ENCODE measurements around the gene LEF1. TPM values are rescaled to one million over a fixed set of nuclear protein-coding genes. Genes with fewer than 3 reads are reported as not detected.

Gene LEF1
- total and polyA plus RNA-seq, 2 donors (not counting 3 experiments of a cell fraction or from before 2014, with no cell fraction given): 0.46 TPM; not detected in 1

GRCh38 chr4:108100827-108101226, 67.9 kb downstream of the LEF1 start:
- CTCF ChIA-PET: no interaction called here
- intact Hi-C loops (cut with micrococcal nuclease): no loop called here

More at GRCh38 chr4:108100827-108101226, 67.9 kb downstream of the LEF1 start:
- Histone ChIP-seq H4K20me1 (replicated peaks; ENCODE audit: control insufficient read depth, extremely low read depth, insufficient read depth, low read length) (no peaks in the 10 kb centered on the region), H3K9me1 (replicated peaks; ENCODE audit: control insufficient read depth, extremely low read depth, insufficient read depth, low read length) (no peaks in the 10 kb centered on the region), H3K4me2 (ENCODE audit: insufficient read depth, low read length) (no peak overlapping the region), H3K79me2 (ENCODE audit: control insufficient read depth, insufficient read depth, low read length) (no peaks in the 10 kb centered on the region), H3K9ac (replicated peaks; ENCODE audit: extremely low read depth, insufficient read depth, low read length) (no peak overlapping the region), H3K4me3 (replicated peaks in 1 of 3; ENCODE audit: insufficient read depth in 1 of 3, low read depth in 1 of 3, low read length in 3 of 3) (no peak overlapping the region), H3K4me1 (ENCODE audit: control insufficient read depth, extremely low read depth, insufficient read depth, low read length) (no peaks in the 10 kb centered on the region), H3K36me3 (ENCODE audit: control insufficient read depth in 2 of 2, extremely low read depth in 1 of 2, insufficient read depth in 2 of 2, low read length in 2 of 2) (no peaks in the 10 kb centered on the region), H3K9me3 (replicated peaks; ENCODE audit: control insufficient read depth, insufficient read depth, low read length) (no peaks in the 10 kb centered on the region), H2AFZ (ENCODE audit: low read depth, low read length) (no peak overlapping the region), H3K27ac (ENCODE audit: insufficient read depth, low read depth, low read length) (no peak overlapping the region), H3K27me3 (ENCODE audit: control insufficient read depth in 2 of 2, insufficient read depth in 2 of 2, low read length in 2 of 2) (no peaks in the 10 kb centered on the region)
- TF ChIP-seq POLR2A (IDR thresholded peaks at IDR 0.05; ENCODE audit: low read depth, low read length): no peak
- TF ChIP-seq GATA2 (IDR thresholded peaks at IDR 0.05; ENCODE audit: insufficient read depth, insufficient read length, low read depth, low read length): no peak
- no peak for TF ChIP-seq EZH2 (IDR thresholded peaks at IDR 0.05; ENCODE audit: borderline replicate concordance, low read depth, low read length, severe bottlenecking)
- no peak for TF ChIP-seq CTCF (IDR thresholded peaks at IDR 0.05; ENCODE audit: extremely low read depth in 1 of 2, insufficient read depth in 1 of 2, low read depth in 1 of 2, low read length in 2 of 2)
- TF ChIP-seq MYC (IDR thresholded peaks at IDR 0.05; ENCODE audit: low read depth, low read length): no peak
- TF ChIP-seq JUN (IDR thresholded peaks at IDR 0.05; ENCODE audit: borderline replicate concordance, insufficient read depth, insufficient read length, low read depth): no peak
- no peak for TF ChIP-seq FOS (IDR thresholded peaks at IDR 0.05; ENCODE audit: borderline replicate concordance, insufficient read depth, low read length)
- TF ChIP-seq MAX (IDR thresholded peaks at IDR 0.05; ENCODE audit: insufficient read depth, insufficient read length): no peak
- TF ChIP-seq POLR2AphosphoS5 (IDR thresholded peaks at IDR 0.05; ENCODE audit: insufficient read depth, low read depth, low read length): no peak
- DNase-seq (ENCODE audit: low read depth, low spot score) (no peak), FAIRE-seq (no peak)
- POLR2A ChIA-PET: no interaction called here
- no TSS peak for BruUV-seq (replicated peaks)
- dilution Hi-C loops (cut with MboI; ENCODE audit: extremely low pct_ligation_motif_present, low sequenced_read_pairs): no loop called here

Measured in endothelial cell of umbilical vein (primary cell).